AG20443 (cell line): Measurements from ENCODE around the gene SOCS6.
"Not testable (repeated sequence)": the region's sequence is repeated elsewhere in the genome, so short reads cannot be mapped to it uniquely, and the experiment has no call there.

Experiments
- DNase-seq: peaks from one replicate; pipeline ENCODE4 v3.0.0; 2012; ENCODE audit warnings: low spot score, mixed read lengths

Gene SOCS6

DNA sequence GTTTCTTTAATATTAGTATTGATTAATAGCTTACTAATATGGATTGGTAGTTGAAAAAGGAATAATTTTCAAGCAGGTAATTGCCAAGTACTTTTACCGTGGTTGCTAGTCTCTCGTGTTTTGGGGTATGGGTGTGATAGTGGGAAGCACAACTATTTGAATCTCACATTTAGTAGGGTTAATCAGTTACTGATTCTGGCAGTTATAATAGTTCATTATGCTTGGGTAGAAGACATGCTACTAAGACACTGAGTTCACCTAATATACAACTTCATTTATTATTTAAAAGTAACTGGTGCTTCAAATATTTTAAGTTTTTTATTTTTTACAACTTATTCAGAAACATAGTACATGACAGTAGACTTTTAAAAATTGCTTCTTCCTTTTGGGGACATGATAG, 33.5 kb downstream of the SOCS6 start:
- DNase-seq, result no peak

DNA sequence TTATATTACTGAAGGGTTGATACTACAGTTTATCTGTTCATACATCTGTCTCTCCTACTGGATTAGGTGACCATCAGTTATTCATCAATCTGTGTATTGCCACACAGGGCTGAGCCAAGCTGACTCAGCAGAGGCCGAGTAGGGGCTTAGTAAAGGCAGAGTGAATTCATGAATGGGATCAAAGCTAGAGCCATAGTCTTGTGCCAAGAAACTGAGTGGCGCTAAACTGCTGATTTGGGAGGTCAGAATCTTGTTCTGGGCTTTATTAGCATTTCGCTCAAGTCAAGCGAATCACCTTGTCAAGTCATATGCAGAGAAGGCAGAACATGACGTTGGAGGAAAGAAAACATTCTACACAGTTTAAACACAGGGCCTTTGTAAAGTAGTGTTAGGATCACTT, 34.1 kb downstream of the SOCS6 start:
- no peak for DNase-seq

DNA sequence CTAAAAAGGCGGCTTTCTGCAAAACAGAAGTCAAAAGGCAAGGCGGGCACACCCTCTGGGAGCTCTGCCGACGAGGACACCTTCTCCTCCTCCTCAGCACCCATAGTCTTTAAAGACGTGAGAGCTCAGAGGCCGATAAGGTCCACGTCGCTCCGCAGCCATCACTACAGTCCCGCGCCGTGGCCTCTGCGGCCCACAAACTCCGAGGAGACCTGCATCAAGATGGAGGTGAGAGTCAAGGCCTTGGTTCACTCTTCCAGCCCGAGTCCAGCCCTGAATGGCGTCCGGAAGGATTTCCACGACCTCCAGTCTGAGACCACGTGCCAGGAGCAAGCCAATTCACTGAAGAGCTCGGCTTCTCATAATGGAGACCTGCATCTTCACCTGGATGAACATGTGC, 36.1 kb downstream of the SOCS6 start:
- DNase-seq, result no peak

DNA sequence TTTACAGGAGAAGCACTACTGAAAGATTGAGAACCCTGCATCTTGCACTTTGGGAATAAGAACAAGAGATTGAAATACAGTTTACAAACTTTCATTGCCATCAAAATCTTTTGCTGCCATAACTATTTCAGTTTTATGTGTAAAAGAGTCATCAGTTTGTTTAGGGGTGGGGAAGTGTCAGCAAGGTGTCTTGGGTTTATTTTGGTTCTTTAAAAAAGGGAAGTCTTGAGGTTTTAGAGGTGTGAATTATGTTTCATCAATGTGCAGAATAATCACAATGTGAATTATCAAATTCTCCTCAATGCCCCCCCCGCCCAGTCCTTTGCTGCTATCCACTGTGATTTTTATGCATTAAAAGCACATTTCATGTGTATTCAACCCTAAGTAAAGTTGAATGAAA, 37.4 kb downstream of the SOCS6 start:
- no peak for DNase-seq

DNA sequence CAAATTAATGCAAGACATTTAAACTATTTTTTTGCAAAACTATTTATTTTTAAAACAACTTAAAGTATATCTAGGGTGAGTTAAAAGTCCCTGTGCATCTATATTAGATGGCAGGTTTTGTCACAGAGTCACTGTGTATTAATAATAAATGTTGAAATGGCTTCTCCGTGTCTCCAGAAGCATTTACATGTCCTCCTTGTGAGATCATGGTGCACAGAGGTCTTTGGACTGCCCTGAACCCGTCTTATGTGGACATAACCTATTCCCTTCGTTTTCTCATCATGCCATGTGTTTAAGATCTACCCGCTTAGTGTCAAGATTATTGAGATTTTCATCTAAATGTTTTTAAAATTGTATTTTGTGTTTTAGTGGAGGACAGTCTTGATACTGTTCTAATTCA, 39.3 kb downstream of the SOCS6 start:
- DNase-seq, result no peak

DNA sequence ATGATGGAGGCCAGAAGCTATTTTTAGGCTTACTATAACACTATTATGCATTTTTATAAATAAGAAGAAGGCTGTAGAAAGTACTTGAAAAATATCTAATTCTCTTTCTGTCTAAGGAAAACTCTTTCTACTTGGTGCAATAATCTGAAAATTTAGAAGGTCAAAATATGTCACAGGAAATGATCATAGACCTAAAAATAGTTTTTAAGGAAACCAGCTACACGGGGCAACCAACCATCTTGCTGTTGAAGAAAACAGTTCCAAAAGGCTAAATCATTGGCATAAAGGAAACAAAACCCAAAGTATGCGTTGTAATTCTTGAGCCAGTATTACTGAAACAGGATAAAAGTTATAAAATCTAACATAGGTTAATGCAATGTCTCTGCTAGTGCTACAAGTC, 40.2 kb downstream of the SOCS6 start:
- no peak for DNase-seq

DNA sequence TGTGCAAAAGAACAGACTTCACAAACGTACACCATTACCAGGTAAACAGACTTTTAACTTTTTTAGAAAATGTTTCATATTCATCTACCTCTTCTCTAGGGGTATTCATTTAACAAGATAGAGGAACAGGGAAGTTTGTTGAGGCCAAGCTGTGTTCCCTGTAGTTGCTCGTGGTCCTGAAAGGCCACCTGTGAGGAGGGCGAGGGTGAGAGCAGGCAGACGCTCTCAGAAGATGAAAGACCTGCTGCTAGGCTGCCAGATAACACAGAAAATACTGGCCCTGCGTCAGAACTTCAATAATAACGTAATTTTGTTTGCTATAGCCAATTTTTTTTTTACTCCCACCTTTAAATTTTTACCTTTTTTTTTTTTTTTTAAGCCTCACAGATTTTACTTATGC, 42.0 kb downstream of the SOCS6 start:
- no peak for DNase-seq

DNA sequence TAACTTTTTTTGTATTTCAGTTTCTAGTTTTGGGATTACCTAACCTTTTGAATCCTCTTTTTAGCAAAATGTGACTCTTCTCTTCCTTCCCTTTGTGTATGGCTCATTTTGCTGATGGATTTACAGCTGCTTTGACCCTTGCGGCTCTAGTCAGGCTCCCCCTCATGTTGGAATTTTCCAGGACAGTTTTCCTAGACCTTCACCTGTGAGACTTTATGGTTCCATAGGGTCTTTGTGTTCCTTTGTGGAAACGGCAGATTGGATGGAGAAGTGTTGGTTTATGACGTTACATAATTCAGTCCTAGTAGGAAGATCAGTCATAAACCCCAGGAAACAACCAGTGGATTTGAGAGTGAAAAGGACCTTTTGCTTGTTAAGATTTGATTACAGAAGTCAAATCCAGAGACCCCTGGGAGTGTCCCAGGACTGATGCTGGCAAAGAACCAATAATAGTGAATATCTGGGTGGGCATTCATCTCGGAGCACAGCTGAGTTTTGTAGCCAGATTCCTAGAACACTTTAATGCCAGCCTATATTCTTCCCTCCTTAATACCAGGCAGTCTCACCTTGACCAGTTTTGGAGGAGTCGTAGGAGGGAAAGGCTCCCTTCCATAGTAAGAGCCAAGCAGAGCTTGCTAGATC, 42.7 kb downstream of the SOCS6 start:
- no peak for DNase-seq

DNA sequence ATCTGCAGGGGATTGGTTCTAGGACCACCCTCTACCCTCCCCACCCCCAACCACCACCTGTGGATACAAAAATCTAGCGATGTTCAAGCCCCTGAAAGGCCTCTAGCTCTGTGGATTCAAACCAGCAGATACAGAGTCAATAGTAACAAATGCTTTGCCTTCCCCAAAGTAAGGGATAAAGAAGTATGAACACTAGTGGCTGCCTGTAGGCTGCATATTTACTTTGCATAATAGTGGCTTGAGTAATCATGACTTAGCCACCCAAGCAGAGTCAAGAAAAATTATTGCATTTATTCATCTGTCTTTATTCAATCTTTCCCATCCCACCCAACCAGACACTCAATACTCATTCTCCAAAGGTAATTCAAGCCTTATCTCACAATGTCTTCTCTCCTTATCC, 43.8 kb downstream of the SOCS6 start:
- peak; percentile 26 for DNase-seq

DNA sequence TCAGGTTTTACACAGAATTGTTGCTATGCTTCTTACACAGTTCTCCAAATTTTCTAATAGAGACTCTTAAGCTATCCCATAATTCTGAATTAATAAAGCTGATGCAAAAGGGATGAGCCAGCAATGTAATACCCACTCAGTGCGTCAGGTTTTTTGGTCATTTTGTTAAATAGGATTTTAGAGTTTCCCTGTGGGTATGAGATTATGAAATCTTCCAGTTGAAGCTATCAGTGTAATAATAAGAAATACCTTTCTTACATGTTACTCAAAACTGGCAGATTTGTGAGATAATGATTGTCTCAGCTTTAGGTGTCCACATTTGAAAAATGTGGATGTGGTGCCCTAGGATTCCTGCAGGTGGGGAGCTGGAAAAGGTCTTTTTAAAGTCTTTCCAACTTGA, 44.5 kb downstream of the SOCS6 start:
- DNase-seq, result no peak

DNA sequence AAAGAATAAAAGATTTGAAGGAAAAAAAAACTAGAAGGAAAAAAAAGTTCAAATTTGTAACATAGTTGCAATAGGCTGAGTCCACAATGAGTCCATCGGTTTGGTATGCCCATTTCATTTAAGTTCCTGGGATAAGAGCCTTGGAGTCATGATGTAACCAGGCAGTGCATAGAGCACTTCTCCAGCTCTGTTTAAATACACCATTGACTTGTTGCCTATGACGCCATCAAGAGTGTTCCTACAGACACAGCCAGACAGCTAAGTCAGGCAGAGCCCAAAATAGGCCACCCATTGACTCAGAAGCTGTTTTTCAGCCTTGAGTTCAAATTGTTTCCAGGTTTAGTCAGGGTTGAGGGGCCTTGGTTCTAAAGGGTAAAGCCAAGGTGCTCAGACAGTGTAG, 44.9 kb downstream of the SOCS6 start:
- peak; percentile 81 for DNase-seq

DNA sequence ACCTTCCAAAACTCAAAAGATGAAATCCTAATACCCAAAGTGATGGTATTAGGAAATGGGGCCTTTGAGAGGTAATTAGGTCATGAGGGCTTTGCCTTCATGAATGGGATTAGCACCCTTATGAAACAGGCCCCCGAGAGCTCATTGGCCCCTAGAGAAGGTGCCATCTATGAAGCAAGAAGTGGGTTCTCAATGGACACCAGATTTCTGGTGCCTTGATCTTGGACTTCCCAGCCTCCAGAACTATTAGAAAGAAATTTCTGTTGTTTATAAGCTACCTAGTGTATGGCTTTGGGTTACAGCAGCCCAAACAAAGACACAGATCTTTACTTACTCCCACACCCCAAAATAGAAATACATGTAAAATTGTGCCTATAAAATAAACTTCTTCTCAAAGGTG, 45.4 kb downstream of the SOCS6 start:
- DNase-seq, result no peak

DNA sequence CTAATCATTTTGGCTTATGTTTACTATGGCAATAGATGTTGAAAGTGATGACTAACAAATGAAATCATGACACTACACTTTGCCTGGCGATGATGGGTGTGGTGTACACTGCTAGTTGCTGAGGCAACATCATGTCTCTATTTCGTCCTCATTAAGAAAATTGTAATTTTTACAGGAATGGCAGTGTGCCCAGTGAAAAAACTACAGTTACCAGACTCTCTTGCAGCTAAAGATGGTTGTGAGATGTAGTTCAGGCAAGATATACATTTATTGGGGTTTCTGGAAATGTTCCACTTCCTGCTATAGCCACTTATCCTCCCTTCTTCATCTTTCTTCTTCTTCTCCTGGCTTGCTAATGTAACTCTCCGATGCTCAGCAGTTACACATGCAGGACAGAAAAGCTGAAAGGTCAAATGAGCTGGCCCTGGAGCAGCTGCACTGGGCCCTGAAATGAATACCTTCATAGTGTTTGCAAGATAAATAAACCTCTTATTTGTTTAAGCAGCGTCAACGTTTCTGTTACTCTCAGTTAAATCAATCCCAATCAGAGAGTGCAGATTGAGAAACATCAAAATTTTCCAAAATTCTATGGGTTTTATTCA, 46.0 kb downstream of the SOCS6 start:
- no peak for DNase-seq

DNA sequence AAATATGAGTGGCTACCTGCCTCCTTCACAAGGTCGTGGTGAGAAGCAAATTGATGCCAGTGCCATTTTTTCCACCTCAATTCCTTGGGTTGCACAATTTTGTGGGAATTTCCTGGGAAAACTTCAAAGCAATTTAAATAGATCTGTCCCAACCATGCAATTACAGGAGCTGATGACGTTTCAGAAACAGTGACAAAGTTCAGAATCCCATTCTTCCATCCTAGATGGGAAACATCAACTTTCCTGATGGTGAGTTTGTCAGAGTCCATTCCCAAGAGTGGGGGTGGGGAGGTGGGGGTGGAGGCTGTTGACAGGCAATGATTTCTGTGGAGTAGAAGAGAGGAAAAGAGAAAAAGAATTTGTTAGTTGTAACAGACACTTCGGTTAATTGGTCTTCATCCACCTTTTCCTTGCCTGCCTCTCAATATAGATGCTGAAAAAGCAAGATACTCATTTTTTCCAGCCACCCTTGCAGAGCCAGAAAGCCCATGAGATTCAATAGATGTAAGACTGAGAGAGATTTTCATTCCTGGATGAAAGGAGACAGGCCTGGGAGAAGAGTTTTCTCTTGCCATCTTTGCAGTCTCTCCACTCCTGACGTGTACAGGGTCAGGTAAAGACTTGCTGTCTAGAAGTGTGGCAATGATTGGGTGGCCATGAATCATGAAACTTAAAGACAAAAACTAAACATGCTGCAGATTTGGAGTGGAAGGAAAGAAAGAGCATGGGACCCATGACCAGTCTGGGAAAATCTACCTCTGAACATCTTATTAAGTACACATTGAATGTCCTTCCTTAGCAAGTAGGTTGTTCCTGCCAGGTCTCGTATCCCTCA, 47.3 kb downstream of the SOCS6 start:
- no peak for DNase-seq

DNA sequence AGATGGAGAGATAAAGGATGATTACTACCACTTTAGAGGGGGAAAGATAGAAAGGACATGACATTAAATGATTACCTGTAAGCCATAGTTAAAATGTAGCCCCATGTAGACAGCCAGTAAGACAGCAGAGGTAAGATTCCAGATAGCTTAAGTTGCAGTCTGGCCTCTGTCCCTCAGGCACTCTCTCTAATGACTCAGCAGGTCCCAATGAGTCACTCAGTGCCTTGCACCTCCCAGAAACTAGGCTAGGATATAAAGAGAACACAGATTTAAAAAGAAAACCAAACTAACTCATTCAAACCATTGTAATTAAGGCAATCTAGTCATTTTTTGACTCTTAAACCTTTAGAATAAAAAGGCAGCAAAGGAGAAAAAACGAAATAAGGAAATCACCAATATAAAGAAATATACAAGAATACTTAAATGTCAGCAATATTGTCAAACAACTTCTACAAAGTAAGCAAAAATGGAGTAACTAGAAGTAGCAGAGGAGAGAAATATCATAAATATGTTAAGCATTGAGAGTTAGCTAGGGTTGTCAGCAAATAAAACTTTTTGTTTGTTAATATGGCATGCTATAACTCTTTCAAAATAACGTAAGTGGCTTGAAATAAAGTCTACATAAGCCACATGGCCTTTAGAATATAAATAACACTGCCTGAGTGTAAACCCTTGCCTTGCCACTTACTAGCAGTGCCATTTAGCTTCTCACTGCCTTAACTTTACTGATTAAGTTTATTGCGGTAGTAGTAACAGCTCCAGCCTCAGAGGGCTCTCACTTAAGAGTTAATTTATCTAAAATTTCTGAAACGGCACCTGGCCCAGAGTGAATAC, 48.5 kb downstream of the SOCS6 start:
- peak; percentile 84 for DNase-seq

DNA sequence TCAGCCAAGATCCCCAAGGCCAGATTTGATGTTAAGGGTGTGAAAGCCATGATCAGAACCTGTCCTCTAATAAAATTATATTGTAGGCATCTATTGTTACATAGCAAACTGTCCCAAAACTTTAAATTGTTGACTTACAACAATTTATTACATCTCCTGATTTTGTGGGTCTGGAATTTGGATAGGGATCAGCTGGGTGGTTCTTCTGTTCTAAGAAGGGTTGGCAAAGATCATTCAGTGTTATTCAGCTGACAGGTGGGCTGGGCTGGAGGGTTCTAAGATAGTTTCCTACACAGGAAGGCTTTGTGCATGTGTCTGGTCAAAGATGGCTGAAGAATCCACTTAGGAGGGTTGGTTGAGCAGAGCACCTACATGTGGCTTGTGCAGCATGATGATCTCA, 50.0 kb downstream of the SOCS6 start:
- no peak for DNase-seq

DNA sequence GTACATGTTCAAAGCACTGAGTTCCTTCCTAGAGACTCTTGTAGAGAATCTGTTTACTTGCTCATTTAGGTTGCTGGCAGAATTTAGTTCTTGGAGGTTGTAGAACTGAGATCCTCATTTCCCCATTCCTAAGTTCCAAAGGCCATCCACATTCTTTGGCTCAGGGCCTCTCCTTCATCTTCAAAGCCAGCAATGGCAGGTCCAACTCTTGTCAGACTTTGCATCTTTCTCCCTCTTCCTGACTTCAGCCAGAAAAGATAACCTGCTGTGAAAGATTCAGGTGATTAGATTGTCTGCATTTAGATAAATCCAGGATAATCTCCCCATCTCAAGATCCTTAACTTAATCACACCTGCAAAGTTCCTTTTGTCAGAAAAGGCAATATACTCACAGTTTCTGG, 51.1 kb downstream of the SOCS6 start:
- DNase-seq, result no peak

DNA sequence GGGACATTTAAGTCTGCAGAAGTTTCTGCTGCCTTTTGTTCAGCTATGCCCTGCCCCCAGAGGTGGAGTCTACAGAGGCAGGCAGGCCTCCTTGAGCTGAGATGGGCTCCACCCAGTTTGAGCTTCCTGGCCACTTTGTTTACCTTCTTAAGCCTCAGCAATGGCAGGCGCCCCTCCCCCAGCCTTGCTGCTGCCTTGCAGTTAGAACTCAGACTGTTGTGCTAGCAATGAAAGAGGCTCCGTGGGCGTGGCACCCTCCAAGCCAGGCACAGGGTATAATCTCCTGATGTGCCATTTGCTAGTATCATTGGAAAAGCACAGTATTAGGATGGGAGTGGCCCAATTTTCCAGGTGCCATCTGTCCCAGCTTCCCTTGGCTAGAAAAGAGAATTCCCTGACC, 59.6 kb downstream of the SOCS6 start:
- not testable (repeated sequence) for DNase-seq

DNA sequence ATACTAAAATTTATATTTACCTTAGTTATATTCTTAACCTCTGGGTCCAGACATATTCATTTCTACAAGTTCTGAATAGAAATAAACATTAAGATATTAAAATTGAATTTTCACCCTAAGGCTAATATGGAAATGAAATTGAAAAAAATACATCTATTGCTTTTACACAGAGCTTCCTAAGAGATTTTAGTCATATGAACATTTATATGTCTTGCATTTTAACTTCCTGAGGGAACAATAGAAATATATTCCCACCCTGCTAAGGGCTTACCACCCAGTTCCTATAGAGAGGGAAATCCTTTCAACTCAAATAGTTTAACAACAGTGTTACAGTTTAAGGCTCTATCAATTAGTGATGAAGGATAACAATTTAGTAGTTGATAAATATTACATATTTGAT, 60.5 kb downstream of the SOCS6 start:
- DNase-seq, result no peak

DNA sequence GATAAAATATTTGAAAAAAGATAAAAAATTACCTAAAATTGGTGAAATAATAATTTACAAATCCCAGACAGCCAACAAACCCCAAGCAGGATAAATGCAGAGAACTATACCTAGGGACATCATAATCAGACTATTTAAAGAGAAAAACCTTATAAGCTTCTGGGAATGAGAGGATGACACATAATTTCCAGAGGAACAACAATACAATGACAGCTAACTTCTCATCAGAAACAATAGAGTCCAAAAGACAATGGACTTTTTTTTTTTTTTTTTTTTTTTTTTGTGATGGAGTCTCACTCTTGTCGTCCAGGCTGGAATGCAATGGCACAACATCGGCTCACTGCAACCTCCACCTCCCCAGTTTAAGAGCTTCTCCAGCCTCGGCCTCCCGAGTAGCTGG, 65.2 kb downstream of the SOCS6 start:
- DNase-seq, result no peak

DNA sequence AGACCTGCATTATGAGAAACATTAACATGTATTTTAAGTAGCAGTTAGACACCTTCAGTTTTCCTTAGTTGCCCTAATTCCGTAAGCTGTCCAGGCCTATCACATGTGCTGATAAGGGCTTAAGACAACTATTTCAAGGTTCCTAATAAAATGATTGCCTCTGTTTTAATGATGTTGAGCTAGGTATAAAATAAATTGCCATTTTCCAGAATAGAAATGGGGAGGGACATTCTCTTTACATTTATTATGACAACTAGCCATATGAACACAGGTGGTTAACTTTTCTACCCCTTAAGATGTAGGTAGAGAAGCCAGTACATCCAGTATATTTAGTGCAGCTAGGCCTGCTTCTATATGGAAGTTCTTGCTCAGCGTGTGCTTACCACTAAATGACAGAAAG, 65.9 kb downstream of the SOCS6 start:
- DNase-seq, result no peak

DNA sequence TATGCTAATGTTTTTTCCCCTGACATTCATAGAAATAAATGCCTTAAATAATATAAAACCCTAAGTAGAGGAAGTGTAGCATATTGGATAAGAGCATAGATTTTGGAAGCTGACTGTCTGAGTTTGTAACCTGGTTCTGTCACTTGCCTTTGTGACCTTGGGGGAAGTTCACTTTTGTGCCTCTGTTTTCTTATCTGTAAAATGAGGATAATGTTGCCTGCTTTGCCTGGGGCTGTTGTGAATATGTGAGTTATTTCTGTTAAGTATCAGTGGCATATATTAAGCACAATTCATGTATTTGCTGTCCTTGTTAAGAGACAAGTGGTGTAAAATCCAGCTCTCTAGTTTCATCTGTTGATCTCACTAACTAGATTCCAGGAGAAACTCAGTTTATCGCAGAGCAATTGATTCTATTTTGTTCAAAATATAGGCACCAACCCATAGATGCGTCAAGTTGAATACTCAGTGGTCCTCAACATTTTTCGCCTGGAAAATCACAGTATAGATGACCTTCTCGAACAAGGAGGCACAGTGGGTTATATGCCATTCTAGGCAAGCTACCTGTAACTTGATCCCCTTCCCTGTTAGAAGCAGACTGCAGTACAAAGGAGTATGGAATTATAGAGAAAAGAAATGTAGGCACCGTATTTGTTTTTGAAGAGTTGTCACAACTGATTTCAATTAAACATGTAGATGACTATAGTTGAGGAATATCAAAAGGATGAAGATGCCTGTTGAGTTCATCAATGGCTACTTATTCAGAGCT, 67.0 kb downstream of the SOCS6 start:
- DNase-seq, result no peak
